Left lobe of liver (tissue), 2 donors: ENCODE measurements around the gene LIPE. TPM values are rescaled to one million over a fixed set of nuclear protein-coding genes. Genes with fewer than 3 reads are reported as not detected.

Source experiments
- ATAC-seq: fragments of 200-7000 bp; cut with Tn5 transposase; one replicate; pipeline ENCODE4 v1.9.1; 2020; ENCODE audit warnings: mild to moderate bottlenecking, moderate library complexity
- DNase-seq: peaks from one replicate; pipeline ENCODE4 v3.0.0-alpha.2; 2020; ENCODE audit warnings: low spot score
- total RNA-seq: library from RNA; stranded (reverse); gene quantifications from one replicate; pipeline ENCODE4 v1.2.1, GENCODE V29; 2021
- donor health status: DM: no; HTN: no; CAD: no; lungs with moderate emphysema.
- donor health status: DM: no; HTN: yes; CAD: no.

Gene LIPE
- total RNA-seq, 1 donor from 2014 or later = 0.83 TPM

DNA sequence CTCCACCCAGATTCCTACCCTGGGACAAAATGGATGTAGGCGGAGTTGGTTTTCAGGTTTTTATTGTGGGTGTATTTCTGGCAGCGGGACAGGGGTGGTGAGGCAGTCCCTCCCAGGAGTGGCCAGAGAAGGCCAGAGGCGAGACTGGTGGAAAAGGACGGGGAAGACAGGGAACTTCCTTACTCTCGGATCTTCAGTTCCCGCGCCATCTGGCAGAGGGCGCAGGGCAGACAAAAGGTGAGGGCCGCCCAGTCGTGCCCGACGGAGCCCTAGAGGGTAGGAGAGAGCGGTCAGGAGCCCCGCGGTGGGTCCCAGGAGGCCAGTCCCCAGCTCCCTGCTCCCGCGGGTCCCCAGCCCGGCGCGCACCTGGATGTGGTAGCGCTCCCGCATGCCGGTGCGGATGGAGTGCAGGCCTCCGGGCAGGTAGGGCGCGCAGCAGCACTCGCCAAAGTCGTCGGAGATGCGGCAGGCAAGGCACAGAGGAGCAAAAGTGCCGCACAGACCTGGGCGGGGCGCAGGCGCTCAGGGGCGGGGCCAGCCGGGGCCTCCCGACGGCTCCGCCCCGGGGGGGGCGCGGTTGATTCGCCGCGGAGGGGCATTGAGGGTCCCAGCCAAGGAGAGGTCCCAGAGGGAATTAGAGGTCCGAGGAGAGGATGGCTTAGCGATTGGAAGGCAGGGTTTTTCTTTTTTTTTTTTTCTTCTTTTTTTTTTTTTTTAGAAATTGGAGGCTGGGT lies 40.0 kb downstream of the LIPE start:
- ATAC-seq (peak; percentile 88), DNase-seq (peak; percentile 56)

DNA sequence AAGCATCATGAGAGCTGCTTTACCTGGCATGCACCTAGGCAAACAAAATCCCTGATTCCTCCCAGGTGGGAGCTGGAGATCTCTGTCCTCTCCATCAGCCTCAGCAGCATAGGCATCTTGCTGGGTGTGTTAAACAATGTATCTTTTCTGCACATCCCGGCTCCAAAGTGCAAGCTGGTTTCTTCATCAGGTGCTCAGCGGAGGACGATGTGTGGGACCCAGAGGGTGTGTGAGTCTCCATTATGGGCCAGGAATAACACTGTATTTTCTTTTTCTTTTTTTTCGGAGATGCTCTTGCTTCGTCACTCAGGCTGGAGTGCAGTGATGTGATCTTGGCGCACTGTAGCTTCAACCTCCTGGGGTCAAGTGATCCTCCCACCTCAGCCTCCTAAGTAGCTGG lies 47.0 kb downstream of the LIPE start:
- ATAC-seq (no peak), DNase-seq (no peak)

DNA sequence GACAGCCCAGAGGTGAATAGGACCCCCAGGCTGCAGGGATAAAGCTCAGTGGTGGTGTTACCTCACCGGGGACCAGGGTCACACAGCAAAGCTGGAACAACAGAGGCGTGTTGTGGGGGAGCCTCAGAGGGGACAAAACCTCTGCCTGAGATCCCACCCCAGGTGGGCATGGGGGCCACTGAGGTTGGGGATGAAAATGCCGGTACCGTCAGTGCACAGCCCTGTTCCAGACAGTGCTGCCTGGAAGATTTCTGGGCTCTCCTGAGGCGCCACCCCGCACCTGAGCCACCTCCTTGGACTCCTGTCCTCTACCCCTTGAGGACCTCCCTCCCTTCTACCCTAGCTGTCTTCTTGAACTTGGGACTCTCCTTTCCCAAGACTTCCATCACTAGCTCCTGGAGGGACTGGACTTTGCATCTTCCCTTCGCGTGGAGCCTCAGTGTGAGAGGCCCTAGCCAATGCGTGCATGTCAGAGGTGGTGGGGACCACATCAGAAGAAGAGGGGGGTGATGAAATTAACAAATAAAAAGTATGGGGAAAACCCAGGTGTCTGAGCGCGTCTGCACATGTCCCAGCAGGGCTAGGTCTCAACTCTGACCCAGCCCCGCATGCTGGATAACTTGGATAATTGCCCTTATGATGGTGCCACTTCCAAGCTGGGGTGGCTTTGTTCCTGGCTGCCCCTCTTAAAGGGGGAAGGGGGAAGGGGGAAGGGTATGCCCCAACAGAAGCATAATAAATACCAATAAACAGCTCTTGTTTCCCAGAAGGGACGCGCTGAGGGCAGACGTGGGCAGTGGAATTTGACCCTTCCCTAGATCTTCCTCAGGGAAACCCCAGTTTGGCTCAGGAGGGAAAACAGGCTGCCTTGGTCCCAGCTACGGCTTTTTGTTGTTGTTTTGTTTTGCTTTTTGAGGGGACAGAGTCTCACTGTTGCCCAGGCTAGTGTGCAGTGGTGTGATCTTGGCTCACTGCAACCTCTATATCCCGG lies 48.7 kb downstream of the LIPE start:
- peak; percentile 20 for ATAC-seq
- no peak for DNase-seq

DNA sequence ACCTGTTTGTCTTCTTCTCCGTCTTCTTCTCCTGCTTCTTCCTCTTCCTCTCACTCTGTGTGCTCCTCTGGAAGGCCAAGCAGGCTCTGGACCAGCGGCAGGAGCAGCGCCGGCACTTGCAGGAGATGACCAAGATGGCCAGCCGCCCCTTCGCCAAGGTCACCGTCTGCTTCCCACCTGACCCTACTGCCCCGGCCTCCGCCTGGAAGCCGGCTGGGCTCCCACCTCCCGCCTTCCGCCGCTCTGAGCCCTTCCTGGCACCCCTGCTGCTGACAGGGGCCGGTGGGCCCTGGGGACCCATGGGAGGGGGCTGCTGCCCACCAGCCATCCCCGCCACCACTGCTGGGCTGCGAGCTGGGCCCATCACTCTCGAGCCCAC lies 51.0 kb downstream of the LIPE start:
- no peak for ATAC-seq
- DNase-seq = no peak

DNA sequence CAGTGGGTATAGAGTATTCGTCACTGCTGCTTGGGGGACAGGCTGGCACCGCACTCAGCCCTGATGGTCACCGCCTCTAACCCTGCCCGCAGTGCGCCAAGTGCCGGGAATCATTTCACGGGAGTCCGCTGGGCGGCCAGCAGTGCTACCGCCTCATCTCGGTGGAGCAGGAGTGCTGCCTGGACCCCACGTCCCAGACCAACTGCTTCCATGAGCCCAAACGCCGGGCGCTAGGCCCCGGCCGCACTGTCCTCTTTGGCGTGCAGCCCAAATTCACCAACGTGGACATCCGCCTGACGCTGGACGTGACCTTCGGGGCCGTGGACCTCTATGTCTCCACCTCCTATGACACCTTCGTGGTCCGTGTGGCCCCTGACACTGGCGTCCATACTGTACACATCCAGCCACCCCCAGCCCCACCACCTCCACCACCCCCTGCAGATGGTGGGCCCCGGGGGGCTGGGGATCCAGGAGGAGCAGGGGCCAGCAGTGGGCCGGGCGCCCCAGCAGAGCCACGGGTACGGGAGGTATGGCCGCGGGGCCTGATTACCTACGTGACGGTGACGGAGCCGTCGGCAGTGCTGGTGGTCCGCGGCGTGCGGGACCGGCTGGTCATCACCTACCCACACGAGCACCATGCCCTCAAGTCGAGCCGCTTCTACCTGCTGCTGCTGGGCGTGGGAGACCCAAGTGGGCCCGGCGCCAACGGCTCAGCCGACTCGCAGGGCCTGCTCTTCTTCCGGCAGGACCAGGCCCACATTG lies 51.6 kb downstream of the LIPE start:
- DNase-seq = no peak
- no peak for ATAC-seq

DNA sequence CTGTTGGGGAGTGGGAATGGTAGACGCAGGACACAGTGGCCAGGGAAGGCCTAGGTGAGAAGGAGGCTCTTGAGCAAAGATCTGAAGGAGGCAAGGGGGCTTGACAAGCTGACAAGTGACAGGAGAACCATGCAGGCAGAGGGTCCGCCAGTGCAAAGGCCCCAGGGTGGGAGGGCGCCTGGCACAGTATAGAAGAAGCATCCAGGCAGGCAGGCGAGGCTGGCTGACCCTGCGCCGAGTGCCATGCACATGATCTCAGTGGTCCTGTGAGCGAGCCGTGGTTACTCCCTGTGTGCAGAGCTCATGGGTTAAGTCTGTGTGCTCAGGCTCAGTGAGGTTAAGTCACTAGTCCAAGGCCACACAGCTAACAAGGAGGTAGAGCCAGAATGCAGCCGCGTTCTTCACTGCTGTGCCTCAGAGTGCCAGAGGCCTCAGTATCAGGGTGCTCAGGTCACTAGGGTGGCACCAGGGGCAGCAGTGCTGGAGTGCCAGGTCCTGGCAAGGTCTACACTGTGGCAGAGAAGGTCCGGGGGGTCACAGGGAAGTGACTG lies 52.3 kb downstream of the LIPE start:
- DNase-seq (no peak), ATAC-seq (no peak)

DNA sequence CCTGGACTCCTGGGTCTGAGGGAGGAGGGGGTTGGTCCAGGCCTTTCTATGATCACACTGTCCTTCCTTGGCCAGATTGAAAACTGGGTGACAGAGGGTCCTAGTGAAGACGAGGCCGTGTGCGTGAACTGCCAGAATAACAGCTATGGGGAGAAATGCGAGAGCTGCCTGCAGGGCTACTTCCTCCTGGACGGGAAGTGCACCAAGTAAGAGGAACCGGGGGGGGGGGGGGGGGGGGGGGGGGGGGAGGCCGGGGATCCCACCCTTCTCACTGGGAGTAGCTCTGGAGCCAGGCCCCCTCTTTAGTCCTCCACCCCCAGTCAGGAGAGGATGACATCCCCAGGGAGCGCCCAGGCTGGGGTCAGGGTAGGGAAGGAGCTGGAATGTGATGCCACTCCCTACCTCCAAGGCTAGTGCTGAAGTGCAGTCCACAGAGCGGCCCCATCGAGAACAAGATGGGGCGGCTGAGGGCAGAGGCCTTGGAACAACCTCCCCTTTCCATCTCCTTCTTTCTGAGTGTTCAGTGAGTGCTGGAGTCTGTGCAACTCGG lies 56.5 kb downstream of the LIPE start:
- DNase-seq = no peak
- no peak for ATAC-seq

DNA sequence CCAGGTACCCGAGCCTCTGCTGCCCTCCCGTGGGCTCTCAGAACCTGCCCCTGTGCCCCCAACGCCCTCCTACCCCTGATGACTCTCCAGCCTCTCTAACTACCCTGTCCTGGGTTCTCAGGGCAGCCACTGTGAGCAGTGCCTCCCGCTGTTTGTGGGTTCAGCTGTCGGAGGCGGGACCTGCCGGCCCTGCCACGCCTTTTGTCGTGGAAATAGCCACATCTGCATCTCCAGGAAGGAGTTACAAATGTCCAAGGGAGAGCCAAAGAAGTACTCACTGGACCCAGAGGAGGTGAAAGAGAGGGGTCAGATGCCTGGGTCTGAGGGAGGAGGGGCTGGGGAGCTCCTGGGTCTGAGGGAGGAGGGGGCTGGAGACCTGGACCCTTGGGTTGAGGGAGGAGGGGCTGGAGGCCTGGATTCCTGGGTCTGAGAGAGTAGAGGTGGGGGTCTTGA lies 57.1 kb downstream of the LIPE start:
- no peak for ATAC-seq
- DNase-seq = no peak

DNA sequence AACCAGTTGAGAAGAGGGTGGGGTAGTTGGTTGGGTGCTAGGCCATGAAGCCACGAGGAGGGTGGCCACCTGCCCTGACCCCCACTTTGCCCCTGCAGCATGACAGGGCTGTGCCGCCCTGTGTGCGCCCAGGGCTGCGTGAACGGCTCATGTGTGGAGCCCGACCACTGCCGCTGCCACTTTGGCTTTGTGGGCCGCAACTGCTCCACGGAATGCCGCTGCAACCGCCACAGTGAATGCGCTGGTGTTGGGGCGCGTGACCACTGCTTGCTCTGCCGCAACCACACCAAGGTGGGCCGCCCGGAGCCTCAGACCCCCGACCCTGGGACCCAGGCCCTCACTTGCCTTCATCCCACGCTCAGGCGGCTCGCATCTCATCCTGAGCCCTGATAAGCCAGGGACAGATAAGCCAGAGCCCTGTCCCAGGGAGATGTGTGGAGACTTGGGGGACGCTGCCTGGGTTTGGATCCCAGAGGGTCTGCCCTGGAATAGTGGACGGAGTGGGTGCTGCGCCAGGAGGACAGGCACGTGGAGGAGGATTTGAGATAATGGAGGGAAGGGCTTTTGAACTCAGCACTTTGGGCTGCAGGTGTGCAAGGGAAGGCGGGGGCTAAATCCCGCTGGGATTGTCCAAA lies 57.6 kb downstream of the LIPE start:
- DNase-seq = no peak
- ATAC-seq = no peak

DNA sequence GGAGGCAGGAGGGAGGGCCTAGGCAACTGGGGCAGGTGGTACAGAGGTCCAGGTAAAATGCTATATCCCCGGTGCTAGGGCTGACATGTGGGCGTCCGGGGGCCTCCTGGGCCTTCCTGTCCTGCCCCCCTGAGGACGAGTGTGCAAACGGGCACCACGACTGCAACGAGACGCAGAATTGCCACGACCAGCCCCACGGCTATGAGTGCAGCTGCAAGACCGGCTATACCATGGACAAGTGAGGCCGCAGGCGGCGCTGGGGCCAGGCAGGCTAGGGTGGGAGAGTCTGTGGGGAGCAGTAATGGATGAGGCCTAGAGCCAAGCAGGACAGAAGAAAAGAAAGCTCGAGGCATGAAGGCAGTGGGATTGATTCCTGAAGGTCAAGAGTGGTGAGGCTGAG lies 58.4 kb downstream of the LIPE start:
- ATAC-seq (no peak), DNase-seq (no peak)

DNA sequence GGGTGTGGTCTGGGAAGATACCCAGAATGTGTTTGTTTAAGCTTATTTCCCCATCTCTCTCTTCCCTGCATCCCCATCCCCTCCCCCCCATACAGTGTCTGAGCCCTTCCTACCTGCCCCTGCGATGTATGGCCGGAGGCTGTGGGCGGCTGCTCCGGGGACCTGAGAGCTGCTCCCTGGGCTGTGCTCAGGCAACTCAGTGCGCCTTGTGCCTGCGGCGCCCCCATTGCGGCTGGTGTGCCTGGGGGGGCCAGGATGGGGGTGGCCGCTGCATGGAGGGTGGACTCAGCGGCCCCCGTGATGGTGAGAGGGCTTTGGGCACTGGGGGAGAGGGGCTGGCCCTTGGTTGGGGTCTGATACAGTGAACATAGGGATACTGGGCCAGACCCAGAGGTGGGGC lies 58.8 kb downstream of the LIPE start:
- ATAC-seq (no peak), DNase-seq (no peak)

DNA sequence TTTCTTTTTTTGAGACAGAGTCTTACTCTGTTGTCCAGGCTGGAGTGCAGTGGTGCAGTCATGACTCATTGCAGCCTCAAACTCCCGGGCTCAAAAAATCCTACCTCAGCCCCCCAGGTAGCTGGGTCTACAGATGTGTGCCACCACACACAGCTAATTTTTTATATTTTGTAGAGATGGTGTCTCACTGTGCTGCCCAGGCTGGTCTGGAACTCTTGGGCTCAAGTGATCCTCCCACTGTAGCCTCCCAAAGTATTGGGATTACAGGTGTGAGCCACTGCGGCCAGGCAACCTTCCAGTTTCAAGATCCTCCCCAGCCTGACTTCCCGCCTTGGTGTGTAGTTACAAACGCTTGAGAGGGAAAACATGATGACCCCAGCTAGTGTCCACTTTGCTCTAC lies 59.3 kb downstream of the LIPE start:
- ATAC-seq (no peak), DNase-seq (no peak)

DNA sequence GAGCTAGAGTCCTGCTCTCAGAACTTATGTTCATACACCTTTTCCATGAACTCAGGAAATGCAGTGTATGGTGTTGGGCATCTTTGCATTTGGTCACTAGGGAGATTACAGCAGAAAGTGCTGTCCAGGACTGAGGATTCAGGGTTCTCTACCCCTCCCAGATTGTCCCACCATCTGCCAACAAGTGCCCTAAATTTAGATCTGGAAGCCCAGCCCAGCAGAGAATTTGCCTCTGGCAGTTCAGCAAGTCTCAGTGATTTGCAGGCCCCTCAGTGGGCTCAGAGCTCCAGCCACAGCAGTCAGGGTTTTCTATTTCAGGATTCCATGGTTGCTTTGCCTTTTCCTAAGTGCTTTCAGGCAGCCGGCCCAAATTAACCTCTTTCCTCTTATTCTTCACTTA lies 60.5 kb downstream of the LIPE start:
- no peak for ATAC-seq
- no peak for DNase-seq

DNA sequence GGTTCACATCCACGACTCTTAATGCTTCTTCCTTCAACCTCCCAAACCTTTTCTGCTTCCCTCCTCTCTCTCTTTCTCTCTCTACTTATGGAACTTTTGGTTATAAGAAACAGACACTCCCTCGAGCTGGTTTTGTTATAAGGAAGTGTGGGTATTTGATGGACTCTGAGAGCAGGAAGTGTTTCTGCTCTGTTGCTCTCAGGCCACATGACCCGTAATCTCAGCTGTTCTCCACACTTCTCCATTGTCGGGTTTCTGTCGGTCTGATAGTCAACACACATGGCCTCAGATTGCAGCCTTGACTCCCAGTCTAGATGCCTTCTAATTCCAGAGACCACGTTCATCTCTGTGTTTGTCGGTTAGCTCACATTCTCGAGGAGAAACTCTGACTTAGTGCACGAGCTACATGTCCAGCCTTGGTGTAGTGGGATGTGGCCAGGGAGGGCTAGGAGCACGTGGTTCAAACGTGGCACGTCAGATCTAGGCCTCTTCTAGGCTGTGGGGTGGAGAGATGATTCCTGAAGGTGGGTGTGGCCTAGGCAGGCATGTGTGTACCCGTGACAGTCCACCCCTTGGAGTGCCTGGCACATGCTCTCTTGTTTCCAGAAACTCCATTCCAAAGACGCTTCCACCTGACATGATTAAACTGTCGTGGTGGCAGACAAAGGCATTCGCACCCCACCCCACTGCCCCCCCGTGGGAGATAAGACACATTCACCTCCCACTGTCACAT lies 63.4 kb downstream of the LIPE start:
- no peak for DNase-seq

DNA sequence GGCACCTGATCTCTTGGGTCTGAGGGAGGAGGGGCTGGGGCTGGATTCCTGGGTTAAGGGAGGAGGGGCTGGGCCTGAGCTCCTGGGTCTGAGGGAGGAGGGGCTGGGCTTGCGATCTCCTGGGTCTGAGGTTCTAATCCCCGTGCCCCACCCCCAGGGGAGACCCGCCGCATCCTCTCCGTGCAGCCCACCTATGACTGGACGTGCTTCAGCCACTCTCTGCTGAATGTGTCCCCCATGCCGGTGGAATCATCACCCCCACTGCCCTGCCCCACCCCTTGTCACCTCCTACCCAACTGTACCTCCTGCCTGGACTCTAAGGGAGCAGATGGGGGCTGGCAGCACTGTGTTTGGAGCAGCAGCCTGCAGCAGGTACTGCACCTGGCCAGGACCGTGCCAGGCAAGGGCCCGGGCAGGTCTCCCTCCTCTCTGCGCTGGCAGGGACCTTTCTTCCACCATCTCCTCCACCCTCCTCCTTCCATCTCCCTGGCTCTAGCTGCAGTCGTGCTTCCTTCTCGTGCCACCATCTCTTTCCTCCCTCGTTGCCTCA lies 64.2 kb downstream of the LIPE start:
- DNase-seq (no peak), ATAC-seq (no peak)

More for the DNA sequence above, 63.4 kb downstream of the LIPE start:
- ATAC-seq = peak; percentile 30

DNA sequence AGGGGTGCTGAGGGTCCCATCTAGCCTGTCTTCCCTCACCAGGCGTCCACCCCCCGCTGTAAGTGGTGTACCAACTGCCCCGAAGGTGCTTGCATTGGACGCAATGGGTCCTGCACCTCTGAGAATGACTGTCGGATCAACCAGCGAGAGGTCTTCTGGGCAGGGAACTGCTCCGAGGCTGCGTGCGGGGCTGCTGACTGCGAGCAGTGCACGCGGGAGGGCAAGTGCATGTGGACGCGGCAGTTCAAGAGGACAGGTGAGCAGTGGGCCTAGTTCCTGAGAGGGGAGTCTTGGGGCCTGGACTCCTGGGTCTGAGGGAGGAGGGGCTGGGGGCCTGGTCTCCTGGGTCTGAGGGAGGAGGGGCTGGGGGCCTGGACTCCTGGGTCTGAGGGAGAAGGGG lies 64.8 kb downstream of the LIPE start:
- ATAC-seq (no peak), DNase-seq (no peak)

DNA sequence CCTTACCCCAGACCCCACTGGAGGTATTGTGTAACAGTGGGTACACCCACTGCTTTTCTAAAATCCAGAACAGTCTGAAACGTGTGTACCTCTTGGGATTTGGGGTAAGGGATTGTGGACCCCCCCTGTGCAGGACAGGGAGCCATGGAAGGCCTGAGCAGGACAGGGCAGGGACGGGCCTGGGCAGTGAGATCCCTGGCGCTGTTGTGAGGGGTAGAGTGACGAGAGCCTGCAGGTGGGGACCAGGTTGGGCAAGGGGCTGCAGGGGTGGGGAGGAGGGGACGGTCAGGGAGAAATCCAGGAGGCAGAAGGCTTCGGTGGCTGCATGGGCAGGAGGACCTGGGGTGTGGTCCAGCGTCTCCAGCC lies 65.7 kb downstream of the LIPE start:
- DNase-seq = no peak
- ATAC-seq = no peak

DNA sequence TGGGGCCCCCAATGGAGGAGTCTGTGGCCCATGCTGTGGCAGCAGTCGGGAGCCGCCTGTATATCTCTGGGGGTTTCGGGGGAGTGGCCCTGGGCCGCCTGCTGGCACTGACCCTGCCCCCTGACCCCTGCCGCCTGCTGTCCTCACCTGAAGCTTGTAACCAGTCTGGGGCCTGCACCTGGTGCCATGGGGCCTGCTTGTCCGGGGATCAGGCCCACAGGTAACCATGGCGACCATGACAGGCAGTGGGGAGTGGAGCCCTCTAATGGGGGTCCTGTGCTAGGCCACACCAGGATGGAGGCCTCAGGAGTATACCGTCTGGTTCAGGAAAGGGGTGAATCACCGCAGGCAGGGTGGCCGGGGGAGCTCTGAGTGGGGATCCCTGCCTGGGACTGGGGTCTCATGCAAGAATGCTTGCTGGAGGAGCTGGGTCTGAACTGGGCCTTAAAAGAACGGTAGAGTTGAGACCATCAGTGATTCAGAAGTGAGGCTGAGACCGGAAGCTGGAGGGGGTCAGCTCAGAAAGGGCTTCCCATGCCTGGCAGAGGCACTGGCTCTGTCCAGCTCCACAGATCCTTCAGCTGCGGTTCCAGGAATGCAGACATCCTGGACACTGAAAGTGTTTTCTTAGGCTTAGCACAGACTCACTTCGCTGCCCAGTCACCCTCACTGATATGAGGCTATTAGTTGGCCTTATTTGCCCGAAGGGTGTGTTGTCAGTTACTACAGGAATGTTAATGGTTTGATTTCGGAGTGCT lies 66.2 kb downstream of the LIPE start:
- ATAC-seq (no peak), DNase-seq (no peak)

DNA sequence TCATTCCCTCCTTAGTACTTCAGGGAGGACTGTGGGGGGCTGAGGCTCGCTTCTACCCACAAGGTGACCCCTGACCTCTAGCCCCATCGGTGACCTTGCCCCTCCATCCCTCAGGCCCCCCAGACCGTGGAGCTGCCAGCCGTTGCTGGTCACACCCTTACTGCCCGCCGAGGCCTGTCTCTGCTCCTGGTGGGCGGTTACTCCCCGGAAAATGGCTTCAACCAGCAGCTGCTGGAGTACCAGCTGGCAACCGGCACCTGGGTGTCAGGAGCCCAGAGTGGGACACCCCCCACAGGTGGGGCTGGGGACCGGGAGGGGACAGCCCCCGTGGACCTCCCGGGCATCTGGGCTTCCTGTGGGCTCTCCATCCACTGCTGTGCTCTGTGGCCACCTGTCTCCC lies 69.9 kb downstream of the LIPE start:
- no peak for ATAC-seq

More for the DNA sequence above, 69.9 kb downstream of the LIPE start:
- DNase-seq = no peak
